Measurements from ENCODE around the gene IRAK1. TPM values are rescaled to one million over a fixed set of nuclear protein-coding genes. Genes with fewer than 3 reads are reported as not detected.

IRAK1 gene
- polyA plus RNA-seq, 1 donor from 2014 or later, result 6.8 TPM

DNA sequence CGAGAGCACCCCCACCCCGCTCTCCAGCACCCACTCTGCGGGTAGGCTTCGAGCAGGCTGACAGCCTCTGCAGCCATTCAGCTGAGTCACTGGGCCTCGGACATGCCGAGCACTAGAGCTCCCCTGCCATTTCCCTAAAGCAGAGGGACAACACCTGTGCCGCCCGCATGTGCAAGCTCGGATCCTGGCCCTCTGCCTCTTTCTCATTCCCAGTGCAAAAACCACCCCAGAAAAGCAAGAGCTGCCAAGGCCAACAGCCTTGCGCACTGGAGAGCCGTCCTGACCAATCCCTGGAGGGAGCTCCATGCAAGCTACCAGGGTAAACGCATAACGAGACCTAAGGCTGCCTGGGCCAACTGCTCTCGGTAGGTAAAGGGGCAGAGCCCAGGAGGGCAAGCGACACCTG lies 53.4 kb downstream of the IRAK1 start:
- H3K9ac ChIP-seq (ENCODE audit: low read length), result no peak overlapping the region
- no peaks in the 10 kb centered on the region for H3K27me3 ChIP-seq (ENCODE audit: insufficient read depth, low read depth, low read length)
- no peaks in the 10 kb centered on the region for H3F3A ChIP-seq (ENCODE audit: insufficient read depth, low read length, poor library complexity, severe bottlenecking)
- no peaks in the 10 kb centered on the region for H3K9me2 ChIP-seq (ENCODE audit: insufficient read depth, low read length)
- TF ChIP-seq, protein P1, sequence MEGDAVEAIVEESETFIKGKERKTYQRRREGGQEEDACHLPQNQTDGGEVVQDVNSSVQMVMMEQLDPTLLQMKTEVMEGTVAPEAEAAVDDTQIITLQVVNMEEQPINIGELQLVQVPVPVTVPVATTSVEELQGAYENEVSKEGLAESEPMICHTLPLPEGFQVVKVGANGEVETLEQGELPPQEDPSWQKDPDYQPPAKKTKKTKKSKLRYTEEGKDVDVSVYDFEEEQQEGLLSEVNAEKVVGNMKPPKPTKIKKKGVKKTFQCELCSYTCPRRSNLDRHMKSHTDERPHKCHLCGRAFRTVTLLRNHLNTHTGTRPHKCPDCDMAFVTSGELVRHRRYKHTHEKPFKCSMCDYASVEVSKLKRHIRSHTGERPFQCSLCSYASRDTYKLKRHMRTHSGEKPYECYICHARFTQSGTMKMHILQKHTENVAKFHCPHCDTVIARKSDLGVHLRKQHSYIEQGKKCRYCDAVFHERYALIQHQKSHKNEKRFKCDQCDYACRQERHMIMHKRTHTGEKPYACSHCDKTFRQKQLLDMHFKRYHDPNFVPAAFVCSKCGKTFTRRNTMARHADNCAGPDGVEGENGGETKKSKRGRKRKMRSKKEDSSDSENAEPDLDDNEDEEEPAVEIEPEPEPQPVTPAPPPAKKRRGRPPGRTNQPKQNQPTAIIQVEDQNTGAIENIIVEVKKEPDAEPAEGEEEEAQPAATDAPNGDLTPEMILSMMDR (IDR thresholded peaks at IDR 0.05; ENCODE audit: poor library complexity, severe bottlenecking), result no peak
- TF ChIP-seq MXI1 (conservative IDR thresholded peaks at IDR 0.05; ENCODE audit: poor library complexity, severe bottlenecking) (no peak), SMC3 (conservative IDR thresholded peaks at IDR 0.05; ENCODE audit: poor library complexity) (no peak), POLR2AphosphoS5 (IDR thresholded peaks at IDR 0.05) (no peak), EZH2 (IDR thresholded peaks at IDR 0.05; ENCODE audit: borderline replicate concordance, insufficient read depth, low read length, poor library complexity, severe bottlenecking) (no peak)
- TF ChIP-seq, protein P2, sequence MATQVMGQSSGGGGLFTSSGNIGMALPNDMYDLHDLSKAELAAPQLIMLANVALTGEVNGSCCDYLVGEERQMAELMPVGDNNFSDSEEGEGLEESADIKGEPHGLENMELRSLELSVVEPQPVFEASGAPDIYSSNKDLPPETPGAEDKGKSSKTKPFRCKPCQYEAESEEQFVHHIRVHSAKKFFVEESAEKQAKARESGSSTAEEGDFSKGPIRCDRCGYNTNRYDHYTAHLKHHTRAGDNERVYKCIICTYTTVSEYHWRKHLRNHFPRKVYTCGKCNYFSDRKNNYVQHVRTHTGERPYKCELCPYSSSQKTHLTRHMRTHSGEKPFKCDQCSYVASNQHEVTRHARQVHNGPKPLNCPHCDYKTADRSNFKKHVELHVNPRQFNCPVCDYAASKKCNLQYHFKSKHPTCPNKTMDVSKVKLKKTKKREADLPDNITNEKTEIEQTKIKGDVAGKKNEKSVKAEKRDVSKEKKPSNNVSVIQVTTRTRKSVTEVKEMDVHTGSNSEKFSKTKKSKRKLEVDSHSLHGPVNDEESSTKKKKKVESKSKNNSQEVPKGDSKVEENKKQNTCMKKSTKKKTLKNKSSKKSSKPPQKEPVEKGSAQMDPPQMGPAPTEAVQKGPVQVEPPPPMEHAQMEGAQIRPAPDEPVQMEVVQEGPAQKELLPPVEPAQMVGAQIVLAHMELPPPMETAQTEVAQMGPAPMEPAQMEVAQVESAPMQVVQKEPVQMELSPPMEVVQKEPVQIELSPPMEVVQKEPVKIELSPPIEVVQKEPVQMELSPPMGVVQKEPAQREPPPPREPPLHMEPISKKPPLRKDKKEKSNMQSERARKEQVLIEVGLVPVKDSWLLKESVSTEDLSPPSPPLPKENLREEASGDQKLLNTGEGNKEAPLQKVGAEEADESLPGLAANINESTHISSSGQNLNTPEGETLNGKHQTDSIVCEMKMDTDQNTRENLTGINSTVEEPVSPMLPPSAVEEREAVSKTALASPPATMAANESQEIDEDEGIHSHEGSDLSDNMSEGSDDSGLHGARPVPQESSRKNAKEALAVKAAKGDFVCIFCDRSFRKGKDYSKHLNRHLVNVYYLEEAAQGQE (IDR thresholded peaks at IDR 0.05; ENCODE audit: borderline replicate concordance), result no peak
- H3K4me2 ChIP-seq (ENCODE audit: low read length), result no peak overlapping the region
- no peaks in the 10 kb centered on the region for H3K9me3 ChIP-seq (ENCODE audit: low read length)
- H3K4me3 ChIP-seq (ENCODE audit: low read length), result no peak overlapping the region
- no peak overlapping the region for H3K27ac ChIP-seq (ENCODE audit: low read length)
- H3K79me2 ChIP-seq (replicated peaks; ENCODE audit: insufficient read depth, low read length), result peaks cover 33% of the 10 kb centered on the region
- H4K20me1 ChIP-seq (ENCODE audit: insufficient read depth), result no peaks in the 10 kb centered on the region
- no peak overlapping the region for H2AFZ ChIP-seq (ENCODE audit: low read depth, low read length)
- no peaks in the 10 kb centered on the region for H3K36me3 ChIP-seq (ENCODE audit: insufficient read depth, low read length)

- Histone ChIP-seq H3K36me3 (ENCODE audit: insufficient read depth, low read length) (no peaks in the 10 kb centered on the region), H3K9me3 (ENCODE audit: low read length) (no peaks in the 10 kb centered on the region), H3K4me2 (ENCODE audit: low read length) (no peak overlapping the region), H3K9ac (ENCODE audit: low read length) (no peak overlapping the region), H4K20me1 (ENCODE audit: insufficient read depth) (no peaks in the 10 kb centered on the region), H2AFZ (ENCODE audit: low read depth, low read length) (no peak overlapping the region), H3K79me2 (replicated peaks; ENCODE audit: insufficient read depth, low read length) (peaks cover 33% of the 10 kb centered on the region), H3K27me3 (ENCODE audit: insufficient read depth, low read depth, low read length) (no peaks in the 10 kb centered on the region), H3K27ac (ENCODE audit: low read length) (no peak overlapping the region), H3F3A (ENCODE audit: insufficient read depth, low read length, poor library complexity, severe bottlenecking) (no peaks in the 10 kb centered on the region), H3K9me2 (ENCODE audit: insufficient read depth, low read length) (no peaks in the 10 kb centered on the region), H3K4me3 (ENCODE audit: low read length) (no peak overlapping the region)
- TF ChIP-seq POLR2AphosphoS5 (IDR thresholded peaks at IDR 0.05), result no peak
- no peak for TF ChIP-seq TAF1 (IDR thresholded peaks at IDR 0.05; ENCODE audit: low read depth)
- TF ChIP-seq, protein P2 (IDR thresholded peaks at IDR 0.05; ENCODE audit: borderline replicate concordance), result no peak
- TF ChIP-seq EZH2 (IDR thresholded peaks at IDR 0.05; ENCODE audit: borderline replicate concordance, insufficient read depth, low read length, poor library complexity, severe bottlenecking), result no peak
- no peak for TF ChIP-seq EP300 (conservative IDR thresholded peaks at IDR 0.05; ENCODE audit: poor library complexity, severe bottlenecking)
- no peak for TF ChIP-seq SMC3 (conservative IDR thresholded peaks at IDR 0.05; ENCODE audit: poor library complexity)
- no peak for TF ChIP-seq MXI1 (conservative IDR thresholded peaks at IDR 0.05; ENCODE audit: poor library complexity, severe bottlenecking)
- TF ChIP-seq, protein P1 (IDR thresholded peaks at IDR 0.05; ENCODE audit: poor library complexity, severe bottlenecking), result no peak
- TF ChIP-seq RAD21 (conservative IDR thresholded peaks at IDR 0.05), result no peak
Observed at GRCh38 chrX:153965406-153965805, 54.3 kb downstream of the IRAK1 start.
